Heart left ventricle (tissue), 13 donors: ENCODE measurements around the gene MDH2.

Experiments used
- CTCF ChIP-seq, 12 donors: fragments of 200-600 bp; sonication (generic) in 4 of 12; IDR thresholded peaks; one replicate each; pipeline versions ENCODE4 v1.5.0 to v1.8.0; 2018 to 2022; ENCODE audit warnings: antibody characterized with exemption in 12 of 12, mild to moderate bottlenecking in 5 of 12
- POLR2A ChIP-seq, 2 donors: fragments of 450-650 bp; IDR thresholded peaks; one replicate each; pipeline ENCODE4 v1.6.1; 2017; ENCODE audit warnings: antibody characterized with exemption in 2 of 2, mild to moderate bottlenecking in 2 of 2, moderate library complexity in 2 of 2
- donor health status: ischemic (EF 13 %, LVEDD 7.1; RV severe dilation, severe dysfunction).
- donor health status: DM: no; HTN: yes; CAD: no.
- donor health status: DM: no; HTN: no; CAD: no.
- donor health status: ischemic (EF 25% LVEDD 6.9; RV normal size, moderate dysfunction).
- donor health status: ischemic (EF 25% LVEDD 5.7; RV mildly dilated, moderate dysfunction).
- donor health status: ischemic (EF 35%, LVEDD 5.7; RV mildly dilated, moderate dysfunction).
- donor health status: nonischemic (EF 11% LVEDD 7.7; RV severe dilation, severe dysfunction).
- donor health status: DM: yes; HTN: yes; CAD: no.
- donor health status: PGD.
- donor health status: ischemic (EF 29% LVEDD 5.4; RV normal size, mild dysfunction).
- donor health status: nonischemic (EF 23%, LVEDD 6.1; RV moderate dilation, normal function).

GRCh38 chr7:76037310-76037709, 10.6 kb upstream of the MDH2 start:
- no peak for TF ChIP-seq CTCF (IDR thresholded peaks at IDR 0.05)
- TF ChIP-seq POLR2A (IDR thresholded peaks at IDR 0.05) = no peak
